ENCODE measurements around the gene NDFIP2.

The NDFIP2 gene

DNA sequence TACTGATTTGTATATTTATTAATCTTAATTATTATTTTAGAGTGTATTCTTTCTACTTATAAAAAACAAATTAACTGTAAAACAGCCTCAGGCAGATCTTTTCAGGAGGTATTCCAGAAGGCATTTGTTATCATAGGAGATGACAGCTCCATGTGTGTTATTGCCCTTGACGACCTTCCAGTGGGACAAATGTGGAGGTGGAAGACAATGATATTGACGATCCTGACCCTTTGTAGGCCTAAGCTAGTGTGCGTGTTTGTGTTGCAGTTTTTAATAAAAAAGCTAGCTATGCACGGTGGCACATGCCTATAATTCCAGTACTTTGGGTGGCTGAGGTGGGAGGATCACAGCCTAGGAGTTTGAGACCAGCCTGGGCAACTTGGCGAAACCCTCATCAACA lies 46.7 kb downstream of the NDFIP2 start:
- Histone ChIP-seq H3K4me2 (ENCODE audit: low read length) (no peak overlapping the region), H3K9me3 (replicated peaks; ENCODE audit: low read length) (no peaks in the 10 kb centered on the region), H3K27me3 (ENCODE audit: control insufficient read depth, insufficient read depth, low read length) (no peaks in the 10 kb centered on the region), H3K4me3 (ENCODE audit: low read length) (no peak overlapping the region), H3K9ac (ENCODE audit: low read depth, low read length) (no peak overlapping the region), H3K4me1 (ENCODE audit: control insufficient read depth, insufficient read depth, low read length) (peaks cover 20% of the 10 kb centered on the region), H3K36me3 (ENCODE audit: insufficient read depth, low read length) (peaks cover 20% of the 10 kb centered on the region)

DNA sequence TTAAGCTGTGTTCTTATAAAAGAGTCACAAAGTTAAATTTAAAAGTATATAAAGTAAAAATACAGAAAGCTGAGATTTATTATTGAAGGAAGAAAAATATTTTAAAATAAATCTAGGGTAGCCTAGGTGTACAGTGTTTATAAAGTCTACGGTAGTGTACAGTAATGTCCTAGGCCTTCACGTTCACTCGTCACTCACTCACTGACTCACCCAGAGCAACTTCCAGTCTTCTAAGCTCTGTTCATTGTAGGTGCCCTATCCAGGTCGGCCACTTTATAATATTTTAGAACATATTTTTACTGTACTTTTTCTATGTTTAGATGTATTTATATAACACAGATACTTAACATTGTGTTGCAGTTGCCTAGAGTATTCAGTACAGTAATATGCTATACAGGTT lies 47.4 kb downstream of the NDFIP2 start:
- Histone ChIP-seq H3K4me2 (ENCODE audit: low read length) (no peak overlapping the region), H3K9ac (ENCODE audit: low read depth, low read length) (no peak overlapping the region), H3K36me3 (ENCODE audit: insufficient read depth, low read length) (peaks cover 20% of the 10 kb centered on the region), H3K9me3 (replicated peaks; ENCODE audit: low read length) (no peaks in the 10 kb centered on the region), H3K4me3 (ENCODE audit: low read length) (no peak overlapping the region), H3K4me1 (ENCODE audit: control insufficient read depth, insufficient read depth, low read length) (peaks cover 16% of the 10 kb centered on the region), H3K27me3 (ENCODE audit: control insufficient read depth, insufficient read depth, low read length) (no peaks in the 10 kb centered on the region)

- Histone ChIP-seq H3K4me1 (ENCODE audit: control insufficient read depth, insufficient read depth, low read length) (peaks cover 18% of the 10 kb centered on the region), H3K4me2 (ENCODE audit: low read length) (no peak overlapping the region), H3K9me3 (replicated peaks; ENCODE audit: low read length) (no peaks in the 10 kb centered on the region), H3K36me3 (ENCODE audit: insufficient read depth, low read length) (peaks cover 16% of the 10 kb centered on the region), H3K9ac (ENCODE audit: low read depth, low read length) (no peak overlapping the region), H3K27me3 (ENCODE audit: control insufficient read depth, insufficient read depth, low read length) (no peaks in the 10 kb centered on the region), H3K4me3 (ENCODE audit: low read length) (no peak overlapping the region)
These were observed 47.8 kb downstream of the NDFIP2 start for GRCh38 chr13:79528759-79529191.

DNA sequence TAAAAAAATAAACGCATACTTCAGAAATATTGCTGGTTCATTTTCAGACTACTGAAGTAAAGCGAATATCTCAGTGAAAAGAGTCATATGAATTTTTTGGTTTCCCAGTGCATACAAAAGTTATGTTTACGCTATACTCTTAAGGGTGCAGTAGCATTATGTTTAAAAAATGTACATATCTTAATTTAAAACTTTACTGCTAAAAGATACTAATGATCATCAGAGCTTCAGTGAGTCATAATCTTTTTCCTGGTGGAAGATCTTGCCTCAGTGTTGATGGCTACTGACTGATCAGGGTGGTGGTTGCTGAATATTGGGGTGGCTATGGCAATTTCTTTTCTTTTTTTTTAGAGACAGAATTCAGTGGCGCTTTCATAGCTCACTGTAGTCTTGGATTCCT lies 48.9 kb downstream of the NDFIP2 start:
- no peak overlapping the region for H3K9ac ChIP-seq (ENCODE audit: low read depth, low read length)
- peaks cover 28% of the 10 kb centered on the region for H3K4me1 ChIP-seq (ENCODE audit: control insufficient read depth, insufficient read depth, low read length)
- no peaks in the 10 kb centered on the region for H3K27me3 ChIP-seq (ENCODE audit: control insufficient read depth, insufficient read depth, low read length)
- H3K9me3 ChIP-seq (replicated peaks; ENCODE audit: low read length) = no peaks in the 10 kb centered on the region
- H3K4me3 ChIP-seq (ENCODE audit: low read length) = no peak overlapping the region
- H3K36me3 ChIP-seq (ENCODE audit: insufficient read depth, low read length) = peaks cover 10% of the 10 kb centered on the region
- no peak overlapping the region for H3K4me2 ChIP-seq (ENCODE audit: low read length)

DNA sequence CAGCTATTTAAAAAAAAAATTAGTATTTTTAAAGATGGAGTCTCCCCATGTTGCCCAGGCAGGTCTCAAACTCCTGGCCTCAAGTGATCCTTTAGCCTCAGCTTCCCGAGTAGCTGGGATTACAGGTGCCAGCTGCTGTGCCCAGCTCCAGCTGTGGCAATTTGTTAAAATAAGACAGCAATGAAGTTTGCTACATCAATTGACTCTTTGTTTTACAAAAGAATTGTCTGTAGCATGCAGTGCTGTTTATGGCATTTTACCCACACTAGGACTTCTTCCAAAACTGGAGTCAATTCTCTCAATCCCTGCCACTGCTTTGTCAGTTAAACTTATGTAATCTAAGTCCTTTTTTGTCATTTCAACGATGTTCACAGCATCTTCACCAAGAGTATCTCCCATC lies 49.3 kb downstream of the NDFIP2 start:
- no peak overlapping the region for H3K4me2 ChIP-seq (ENCODE audit: low read length)
- peaks cover 29% of the 10 kb centered on the region for H3K4me1 ChIP-seq (ENCODE audit: control insufficient read depth, insufficient read depth, low read length)
- H3K4me3 ChIP-seq (ENCODE audit: low read length) = no peak overlapping the region
- H3K9ac ChIP-seq (ENCODE audit: low read depth, low read length) = no peak overlapping the region
- H3K9me3 ChIP-seq (replicated peaks; ENCODE audit: low read length) = no peaks in the 10 kb centered on the region
- peaks cover 11% of the 10 kb centered on the region for H3K36me3 ChIP-seq (ENCODE audit: insufficient read depth, low read length)
- H3K27me3 ChIP-seq (ENCODE audit: control insufficient read depth, insufficient read depth, low read length) = no peaks in the 10 kb centered on the region

GRCh38 chr13:79531542-79532254 lies 50.7 kb downstream of the NDFIP2 start:
- H3K9me3 ChIP-seq (replicated peaks; ENCODE audit: low read length) = no peaks in the 10 kb centered on the region
- H3K27me3 ChIP-seq (ENCODE audit: control insufficient read depth, insufficient read depth, low read length) = no peaks in the 10 kb centered on the region
- peaks cover 23% of the 10 kb centered on the region for H3K4me1 ChIP-seq (ENCODE audit: control insufficient read depth, insufficient read depth, low read length)
- H3K4me2 ChIP-seq (ENCODE audit: low read length) = no peak overlapping the region
- H3K4me3 ChIP-seq (ENCODE audit: low read length) = no peak overlapping the region
- H3K9ac ChIP-seq (ENCODE audit: low read depth, low read length) = no peak overlapping the region
- peaks cover 11% of the 10 kb centered on the region for H3K36me3 ChIP-seq (ENCODE audit: insufficient read depth, low read length)

DNA sequence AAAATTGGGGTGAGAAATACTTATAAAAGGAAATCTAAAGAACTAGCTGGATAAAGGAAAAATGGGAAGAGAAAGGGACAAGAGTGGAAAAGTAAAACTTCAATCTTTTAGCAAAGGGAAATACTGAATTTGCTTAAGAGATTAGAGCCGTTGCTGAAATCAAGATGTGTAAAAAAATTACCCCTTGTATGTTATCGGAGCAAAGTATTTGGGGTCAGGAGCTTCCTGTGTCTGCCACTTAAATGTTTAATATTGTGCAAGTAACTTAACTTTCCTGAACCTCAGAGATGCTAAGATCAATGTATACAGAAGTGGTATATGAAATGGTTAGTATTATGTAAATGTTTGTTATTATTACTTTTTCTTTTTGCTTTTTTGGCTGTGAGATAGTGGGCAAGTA lies 51.6 kb downstream of the NDFIP2 start:
- H3K4me2 ChIP-seq (ENCODE audit: low read length) = no peak overlapping the region

DNA sequence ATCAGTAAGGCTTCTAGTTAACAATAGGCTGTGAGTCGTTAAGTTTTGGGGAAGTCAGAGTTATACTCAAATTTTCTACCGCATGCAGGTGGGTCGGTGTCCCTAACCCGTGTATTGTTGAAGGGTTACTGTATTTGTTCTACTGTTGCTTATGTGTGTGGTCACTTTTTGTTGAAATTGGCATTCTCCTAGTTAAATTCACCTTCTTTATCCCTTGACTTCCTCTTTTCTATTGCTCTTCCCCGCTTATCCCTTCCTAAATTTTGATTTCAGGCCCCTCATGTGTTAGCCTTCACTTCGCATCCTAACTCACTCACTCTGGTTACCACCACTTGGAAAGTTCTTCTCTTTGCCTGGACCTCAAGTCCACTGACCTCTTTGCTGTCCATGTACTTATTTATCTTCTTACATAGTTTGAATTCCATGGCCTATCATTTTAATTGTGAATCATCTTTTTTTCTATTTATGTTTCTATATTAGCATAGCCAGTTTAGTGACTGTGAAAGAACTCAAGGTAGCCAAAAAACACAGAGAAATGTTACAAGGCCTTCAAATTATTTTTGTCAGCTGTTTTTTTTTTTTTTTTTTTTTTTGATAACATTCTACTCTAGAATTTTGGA lies 52.9 kb downstream of the NDFIP2 start:
- Histone ChIP-seq H3K4me2 (ENCODE audit: low read length) (peak overlapping the region; percentile 26), H3K4me1 (ENCODE audit: control insufficient read depth, insufficient read depth, low read length) (peaks cover 17% of the 10 kb centered on the region), H3K27me3 (ENCODE audit: control insufficient read depth, insufficient read depth, low read length) (no peaks in the 10 kb centered on the region), H3K9ac (ENCODE audit: low read depth, low read length) (no peak overlapping the region), H3K9me3 (replicated peaks; ENCODE audit: low read length) (no peaks in the 10 kb centered on the region), H3K4me3 (ENCODE audit: low read length) (no peak overlapping the region), H3K36me3 (ENCODE audit: insufficient read depth, low read length) (peaks cover 11% of the 10 kb centered on the region)

More for the DNA sequence above, 51.6 kb downstream of the NDFIP2 start:
- Histone ChIP-seq H3K9ac (ENCODE audit: low read depth, low read length) (no peak overlapping the region), H3K9me3 (replicated peaks; ENCODE audit: low read length) (no peaks in the 10 kb centered on the region), H3K4me1 (ENCODE audit: control insufficient read depth, insufficient read depth, low read length) (peaks cover 23% of the 10 kb centered on the region), H3K4me3 (ENCODE audit: low read length) (no peak overlapping the region), H3K27me3 (ENCODE audit: control insufficient read depth, insufficient read depth, low read length) (no peaks in the 10 kb centered on the region), H3K36me3 (ENCODE audit: insufficient read depth, low read length) (peaks cover 11% of the 10 kb centered on the region)

DNA sequence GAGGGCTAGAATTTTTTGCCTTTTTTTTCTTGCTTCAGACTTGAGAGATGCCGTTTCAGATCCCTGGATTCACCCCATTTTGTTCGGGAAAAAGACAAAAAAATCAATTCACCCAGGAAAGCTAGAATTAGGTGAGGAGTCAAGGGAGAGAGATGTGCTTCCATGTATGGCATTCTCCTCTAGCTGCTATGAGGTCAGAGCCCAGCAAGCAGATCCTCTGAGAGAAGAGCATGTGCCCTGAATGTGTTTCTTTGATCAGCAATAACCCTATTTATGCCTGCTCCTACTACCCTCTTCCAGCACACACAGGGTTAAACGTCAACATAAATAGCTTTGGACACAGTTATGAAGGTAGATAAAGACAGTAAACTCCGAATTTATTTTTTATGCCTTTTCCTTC lies 53.6 kb downstream of the NDFIP2 start:
- Histone ChIP-seq H3K27me3 (ENCODE audit: control insufficient read depth, insufficient read depth, low read length) (no peaks in the 10 kb centered on the region), H3K9me3 (replicated peaks; ENCODE audit: low read length) (no peaks in the 10 kb centered on the region), H3K36me3 (ENCODE audit: insufficient read depth, low read length) (peaks cover 11% of the 10 kb centered on the region)

GRCh38 chr13:79538757-79539156 lies 57.8 kb downstream of the NDFIP2 start:
- Histone ChIP-seq H3K27me3 (ENCODE audit: control insufficient read depth, insufficient read depth, low read length) (no peaks in the 10 kb centered on the region), H3K4me1 (ENCODE audit: control insufficient read depth, insufficient read depth, low read length) (peaks cover 13% of the 10 kb centered on the region), H3K4me2 (ENCODE audit: low read length) (no peak overlapping the region), H3K9me3 (replicated peaks; ENCODE audit: low read length) (no peaks in the 10 kb centered on the region), H3K9ac (ENCODE audit: low read depth, low read length) (no peak overlapping the region), H3K4me3 (ENCODE audit: low read length) (no peak overlapping the region), H3K36me3 (ENCODE audit: insufficient read depth, low read length) (peaks cover 6% of the 10 kb centered on the region)

More for the DNA sequence above, 53.6 kb downstream of the NDFIP2 start:
- Histone ChIP-seq H3K4me2 (ENCODE audit: low read length) (peak overlapping the region; percentile 26), H3K9ac (ENCODE audit: low read depth, low read length) (no peak overlapping the region), H3K4me3 (ENCODE audit: low read length) (no peak overlapping the region), H3K4me1 (ENCODE audit: control insufficient read depth, insufficient read depth, low read length) (peaks cover 15% of the 10 kb centered on the region)

DNA sequence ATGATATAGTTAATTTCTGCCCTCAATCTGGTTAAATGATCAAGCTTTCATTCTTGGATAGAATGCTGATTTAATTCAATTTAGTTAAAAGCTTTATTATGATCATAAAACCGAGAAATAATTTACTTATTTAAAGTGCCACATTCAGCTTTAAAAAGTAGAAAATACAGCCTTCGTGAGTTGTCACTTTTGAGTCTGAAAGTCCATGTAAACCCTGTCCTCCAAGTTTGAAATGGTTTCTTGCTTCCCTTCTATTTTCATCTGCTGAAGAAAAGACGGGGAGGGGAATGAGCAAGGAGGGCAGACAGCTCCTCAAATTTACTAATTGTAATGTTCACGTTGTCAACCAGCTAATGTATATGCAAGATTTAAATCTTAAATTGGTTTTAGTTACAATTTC lies 59.5 kb downstream of the NDFIP2 start:
- no peak overlapping the region for H3K4me3 ChIP-seq (ENCODE audit: low read length)
- no peaks in the 10 kb centered on the region for H3K36me3 ChIP-seq (ENCODE audit: insufficient read depth, low read length)
- H3K9ac ChIP-seq (ENCODE audit: low read depth, low read length) = no peak overlapping the region
- H3K4me1 ChIP-seq (ENCODE audit: control insufficient read depth, insufficient read depth, low read length) = no peaks in the 10 kb centered on the region
- no peak overlapping the region for H3K4me2 ChIP-seq (ENCODE audit: low read length)
- no peaks in the 10 kb centered on the region for H3K27me3 ChIP-seq (ENCODE audit: control insufficient read depth, insufficient read depth, low read length)
- no peaks in the 10 kb centered on the region for H3K9me3 ChIP-seq (replicated peaks; ENCODE audit: low read length)

Data from skeletal muscle satellite cell (primary cell).